Neutrophil (primary cell): ENCODE data around the gene SMPD3.

Source experiments
- H3K27ac ChIP-seq: fragments of 200-600 bp; sonication (generic); 2 replicates; pipeline ENCODE4 v1.5.1; 2016; ENCODE audit warnings: mild to moderate bottlenecking, moderate library complexity
- H3K27me3 ChIP-seq: fragments of 200-600 bp; sonication (generic); 2 replicates; pipeline ENCODE4 v1.6.0; 2016; ENCODE audit warnings: mild to moderate bottlenecking
- H3K36me3 ChIP-seq: fragments of 200-600 bp; sonication (generic); 2 replicates; pipeline ENCODE4 v1.5.1; 2017
- H3K4me1 ChIP-seq, 2 experiments: fragments of 200-600 bp in 1 of 2; sonication (generic) in 1 of 2; 1 replicate in 1 of 2; 2 replicates in 1 of 2; pipeline versions ENCODE4 v1.5.1 to v1.6.1; 2013 to 2016; ENCODE audit warnings: low read depth in 1 of 2, low read length in 1 of 2, mild to moderate bottlenecking in 1 of 2, moderate library complexity in 1 of 2; ENCODE audit not compliant: control insufficient read depth in 1 of 2, insufficient read depth in 1 of 2
- H3K4me3 ChIP-seq, 2 experiments: fragments of 200-600 bp in 1 of 2; sonication (generic) in 1 of 2; 1 replicate in 1 of 2; 2 replicates in 1 of 2; pipeline ENCODE4 v1.5.1; 2013 to 2016; ENCODE audit warnings: low read depth in 1 of 2, low read length in 1 of 2, mild to moderate bottlenecking in 1 of 2, moderate library complexity in 1 of 2
- H3K9me3 ChIP-seq: fragments of 200-600 bp; sonication (generic); 2 replicates; pipeline ENCODE4 v1.5.1; 2016
- CTCF ChIP-seq: fragments of 200-600 bp; sonication (generic); IDR thresholded peaks from 2 replicates; pipeline ENCODE4 v1.5.1; 2016; ENCODE audit warnings: antibody characterized with exemption

SMPD3 gene

GRCh38 chr16:68403177-68403576, 45.1 kb downstream of the SMPD3 start:
- Histone ChIP-seq H3K4me3 (no peak overlapping the region), H3K27ac (no peak overlapping the region), H3K36me3 (no peaks in the 10 kb centered on the region), H3K9me3 (no peaks in the 10 kb centered on the region), H3K27me3 (peaks cover 7% of the 10 kb centered on the region), H3K4me1 (no peaks in the 10 kb centered on the region)
- no peak for TF ChIP-seq CTCF

GRCh38 chr16:68402748-68403040, 45.6 kb downstream of the SMPD3 start:
- Histone ChIP-seq H3K27ac (no peak overlapping the region), H3K27me3 (peaks cover 8% of the 10 kb centered on the region), H3K4me3 (no peak overlapping the region), H3K4me1 (no peaks in the 10 kb centered on the region), H3K9me3 (no peaks in the 10 kb centered on the region), H3K36me3 (no peaks in the 10 kb centered on the region)
- TF ChIP-seq CTCF: no peak

DNA sequence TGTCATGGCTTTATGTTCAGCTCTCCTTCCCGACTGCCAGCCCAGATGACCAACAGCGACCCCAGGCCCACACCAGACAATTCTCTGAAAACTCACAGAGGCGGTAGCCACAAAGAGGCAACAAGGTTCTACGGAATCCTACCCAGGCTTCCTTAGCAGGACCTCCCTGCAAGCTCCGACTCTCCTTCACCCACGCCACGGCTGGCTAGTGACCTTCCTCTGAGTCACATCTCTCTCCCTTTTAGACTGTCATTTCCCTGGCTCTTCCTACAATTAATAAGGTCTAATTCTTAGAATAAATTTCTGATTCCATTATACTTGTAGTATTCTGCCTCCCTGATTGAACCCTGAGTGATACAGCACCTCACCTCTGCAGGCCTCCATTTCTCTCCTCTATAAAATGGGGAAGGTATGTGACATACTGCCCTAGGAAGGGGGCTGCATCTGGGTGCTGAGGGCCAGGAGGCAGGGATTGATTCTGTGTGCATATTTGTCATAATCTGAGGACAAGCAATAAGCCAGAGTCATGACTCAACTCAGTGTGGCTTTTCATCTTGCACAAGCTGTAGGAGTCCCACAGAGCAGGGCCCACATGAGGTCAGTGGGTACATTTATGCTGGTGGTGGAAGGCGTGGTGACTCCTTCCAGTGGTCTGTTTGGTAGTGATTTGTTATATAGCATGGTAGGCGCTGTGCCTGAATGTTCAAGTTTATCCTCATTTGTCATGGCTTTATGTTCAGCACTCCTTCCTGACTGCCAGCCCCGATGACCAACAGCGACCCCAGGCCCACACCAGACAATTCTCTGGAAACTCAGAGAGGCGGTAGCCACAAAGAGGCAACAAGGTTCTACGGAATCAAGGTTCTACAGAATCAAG, 46.2 kb downstream of the SMPD3 start:
- no peak overlapping the region for H3K4me3 ChIP-seq
- H3K27me3 ChIP-seq: peaks cover 10% of the 10 kb centered on the region
- H3K4me1 ChIP-seq: no peaks in the 10 kb centered on the region
- H3K9me3 ChIP-seq: no peaks in the 10 kb centered on the region
- H3K27ac ChIP-seq: no peak overlapping the region
- H3K36me3 ChIP-seq: no peaks in the 10 kb centered on the region
- TF ChIP-seq CTCF: no peak

GRCh38 chr16:68400924-68401460, 47.3 kb downstream of the SMPD3 start:
- no peaks in the 10 kb centered on the region for H3K4me1 ChIP-seq
- H3K36me3 ChIP-seq: no peaks in the 10 kb centered on the region
- no peaks in the 10 kb centered on the region for H3K9me3 ChIP-seq
- H3K27me3 ChIP-seq: peaks cover 3% of the 10 kb centered on the region
- no peak overlapping the region for H3K4me3 ChIP-seq
- H3K27ac ChIP-seq: no peak overlapping the region
- no peak for TF ChIP-seq CTCF

DNA sequence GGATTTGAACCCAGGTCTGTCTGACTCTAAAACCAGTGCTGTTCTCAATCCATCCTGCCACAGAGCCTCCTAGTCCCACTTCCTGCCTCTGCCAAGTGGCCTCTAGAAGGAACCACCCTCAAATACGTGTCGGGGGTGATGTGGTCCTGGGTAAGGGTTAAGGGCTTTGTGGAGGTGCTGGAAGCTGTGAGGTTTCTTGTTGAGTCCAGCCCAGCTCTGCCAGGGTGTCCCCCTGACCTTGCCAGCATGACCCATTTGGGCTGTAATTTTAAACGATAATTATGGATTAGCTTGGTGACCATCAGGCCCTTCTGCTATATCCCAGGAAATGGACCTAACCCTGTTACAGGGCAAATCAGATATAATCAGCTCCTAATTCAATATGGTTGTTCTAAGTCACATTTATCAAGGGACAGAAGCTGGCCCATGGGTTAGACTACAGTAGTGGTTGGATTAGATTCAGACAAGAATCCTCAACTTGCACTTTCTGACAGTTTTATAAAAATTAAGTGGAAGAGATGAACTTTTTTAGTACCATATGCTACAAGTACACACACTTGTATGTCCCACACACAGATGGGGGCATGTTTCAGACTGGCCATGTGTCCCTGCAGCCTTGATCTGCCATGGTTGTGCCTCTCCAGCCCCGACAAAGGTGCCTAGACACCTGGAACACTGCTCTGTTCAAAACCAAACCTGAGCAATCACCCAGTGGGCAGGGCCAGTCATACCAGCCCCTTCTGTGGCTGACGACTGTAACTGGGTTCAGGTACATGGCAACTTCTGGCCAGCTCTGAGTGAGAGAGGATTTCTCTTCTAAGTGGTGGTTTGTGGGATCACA, 48.0 kb downstream of the SMPD3 start:
- Histone ChIP-seq H3K9me3 (no peaks in the 10 kb centered on the region), H3K4me1 (no peaks in the 10 kb centered on the region), H3K27me3 (peaks cover 3% of the 10 kb centered on the region), H3K4me3 (no peak overlapping the region), H3K36me3 (no peaks in the 10 kb centered on the region), H3K27ac (no peak overlapping the region)
- no peak for TF ChIP-seq CTCF
